Mesendoderm (in vitro differentiated cells): Measurements from ENCODE around the gene MGAT5.

Experiments used
- DNase-seq: peaks from one replicate; pipeline ENCODE4 v3.0.0; 2013
- H2AK5ac ChIP-seq: 2 replicates; pipeline ENCODE4 v1.6.1; 2013; ENCODE audit warnings: low read length, inconsistent platforms
- H2BK120ac ChIP-seq: 2 replicates; pipeline ENCODE4 v1.6.1; 2013; ENCODE audit warnings: low read depth, mild to moderate bottlenecking, low read length, moderate library complexity, mixed read lengths
- H2BK15ac ChIP-seq: replicated peaks from 2 replicates; pipeline ENCODE4 v1.6.1; 2013; ENCODE audit warnings: low read depth, mild to moderate bottlenecking, moderate library complexity
- H2BK5ac ChIP-seq: 2 replicates; pipeline ENCODE4 v1.6.1; 2013; ENCODE audit warnings: low read length, inconsistent platforms
- H3K18ac ChIP-seq: 2 replicates; pipeline ENCODE4 v1.6.1; 2013; ENCODE audit warnings: mild to moderate bottlenecking, low read length, mixed read lengths
- H3K23ac ChIP-seq: one replicate; pipeline ENCODE4 v1.6.1; 2013; ENCODE audit warnings: low read length
- H3K27ac ChIP-seq: 2 replicates; pipeline ENCODE4 v1.5.1; 2013; ENCODE audit warnings: low read depth, mild to moderate bottlenecking, inconsistent platforms, low read length, moderate library complexity
- H3K27me3 ChIP-seq: 2 replicates; pipeline ENCODE4 v1.6.1; 2013; ENCODE audit warnings: low read length, control low read depth, mild to moderate bottlenecking, inconsistent platforms; ENCODE audit not compliant: insufficient read depth, poor library complexity
- H3K36me3 ChIP-seq: 2 replicates; pipeline ENCODE4 v1.6.1; 2013; ENCODE audit warnings: low read length, inconsistent platforms; ENCODE audit not compliant: control insufficient read depth, insufficient read depth
- H3K4ac ChIP-seq: one replicate; pipeline ENCODE4 v1.6.1; 2013; ENCODE audit warnings: low read depth, mild to moderate bottlenecking, low read length, moderate library complexity
- H3K4me1 ChIP-seq: 2 replicates; pipeline ENCODE4 v1.6.1; 2013; ENCODE audit warnings: low read depth, low read length, inconsistent platforms; ENCODE audit not compliant: control insufficient read depth
- H3K4me2 ChIP-seq: 2 replicates; pipeline ENCODE4 v1.6.1; 2013; ENCODE audit warnings: low read length
- H3K4me3 ChIP-seq: 2 replicates; pipeline ENCODE4 v1.5.1; 2013; ENCODE audit warnings: mild to moderate bottlenecking, low read length
- H3K56ac ChIP-seq: one replicate; pipeline ENCODE4 v1.6.1; 2013; ENCODE audit warnings: low read length
- H3K79me1 ChIP-seq: 2 replicates; pipeline ENCODE4 v1.6.1; 2013; ENCODE audit warnings: low read length, inconsistent platforms
- H3K79me2 ChIP-seq: 2 replicates; pipeline ENCODE4 v1.6.1; 2013; ENCODE audit warnings: mild to moderate bottlenecking, low read length; ENCODE audit not compliant: control insufficient read depth, insufficient read depth
- H3K9ac ChIP-seq: 2 replicates; pipeline ENCODE4 v1.6.1; 2013; ENCODE audit warnings: low read length, inconsistent platforms
- H4K5ac ChIP-seq: one replicate; pipeline ENCODE4 v1.6.1; 2013; ENCODE audit warnings: low read length
- H4K8ac ChIP-seq: one replicate; pipeline ENCODE4 v1.6.1; 2013; ENCODE audit warnings: low read depth, mild to moderate bottlenecking, control low read depth, low read length, moderate library complexity
- WGBS: extraction: QIAGEN DNeasy Blood & Tissue Kit; methylation state at CpG from one replicate; pipeline ENCODE4 v1.1.7; 2013; ENCODE audit warnings: low lambda C conversion rate, missing lambda C conversion rate; ENCODE audit not compliant: insufficient coverage; ENCODE audit errors: extremely low coverage; 5-methylcytosine and 5-hydroxymethylcytosine counted together

Gene MGAT5

GRCh38 chr2:134407154-134407890 lies 153.4 kb downstream of the MGAT5 start:
- no peak overlapping the region for H3K23ac ChIP-seq
- no peak for DNase-seq
- H3K4me1 ChIP-seq, result peaks cover 2% of the 10 kb centered on the region
- no peaks in the 10 kb centered on the region for H3K27me3 ChIP-seq
- H4K8ac ChIP-seq, result no peak overlapping the region
- H3K27ac ChIP-seq, result no peak overlapping the region
- no peak overlapping the region for H3K9ac ChIP-seq
- WGBS, result no CpG with 5 or more reads among the region's 4 CpGs
- no peaks in the 10 kb centered on the region for H3K79me1 ChIP-seq
- H4K5ac ChIP-seq, result no peak overlapping the region
- no peak overlapping the region for H2BK15ac ChIP-seq
- H2AK5ac ChIP-seq, result no peak overlapping the region
- H2BK5ac ChIP-seq, result no peak overlapping the region
- no peak overlapping the region for H3K56ac ChIP-seq
- no peak overlapping the region for H2BK120ac ChIP-seq
- H3K36me3 ChIP-seq, result no peaks in the 10 kb centered on the region
- H3K79me2 ChIP-seq, result no peaks in the 10 kb centered on the region
- no peak overlapping the region for H3K18ac ChIP-seq
- no peak overlapping the region for H3K4me2 ChIP-seq
- no peak overlapping the region for H3K4ac ChIP-seq
- H3K4me3 ChIP-seq, result no peak overlapping the region

- H3K9ac ChIP-seq, result no peak overlapping the region
- no peak overlapping the region for H3K27ac ChIP-seq
- H3K79me1 ChIP-seq, result no peaks in the 10 kb centered on the region
- no peak overlapping the region for H4K5ac ChIP-seq
- no peak overlapping the region for H3K56ac ChIP-seq
- H2BK5ac ChIP-seq, result no peak overlapping the region
- H3K79me2 ChIP-seq, result no peaks in the 10 kb centered on the region
- no peaks in the 10 kb centered on the region for H3K27me3 ChIP-seq
- no peak overlapping the region for H3K18ac ChIP-seq
- no peak overlapping the region for H3K4me2 ChIP-seq
- DNase-seq, result no peak
- H3K36me3 ChIP-seq, result no peaks in the 10 kb centered on the region
- H4K8ac ChIP-seq, result no peak overlapping the region
- H3K4ac ChIP-seq, result no peak overlapping the region
- WGBS, result no CpG with 5 or more reads among the region's 3 CpGs
- no peak overlapping the region for H3K4me3 ChIP-seq
- H2BK120ac ChIP-seq, result no peak overlapping the region
- H2AK5ac ChIP-seq, result no peak overlapping the region
- H3K23ac ChIP-seq, result no peak overlapping the region
- no peak overlapping the region for H2BK15ac ChIP-seq
- H3K4me1 ChIP-seq, result peaks cover 2% of the 10 kb centered on the region
Measured at GRCh38 chr2:134408386-134408785, 154.5 kb downstream of the MGAT5 start.

DNA sequence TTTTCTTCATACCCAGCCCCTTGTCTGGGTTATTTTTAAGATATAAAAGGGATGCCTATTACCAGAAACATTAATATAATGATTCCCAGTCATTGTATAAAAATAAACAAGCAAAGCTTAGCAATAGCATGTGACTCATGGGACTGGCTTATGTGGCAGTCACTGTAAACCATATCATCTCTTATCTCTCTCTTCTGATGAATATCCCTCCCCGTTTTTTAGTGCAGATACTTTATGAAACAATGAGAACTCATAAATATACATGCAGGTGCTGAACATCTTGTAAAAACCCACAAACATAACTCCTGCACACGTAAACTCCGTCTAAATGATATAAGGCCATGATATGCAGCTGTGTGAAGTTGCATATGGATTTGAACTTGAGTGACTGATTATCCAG lies 154.9 kb downstream of the MGAT5 start:
- Histone ChIP-seq H4K8ac (no peak overlapping the region), H2BK15ac (no peak overlapping the region), H3K23ac (no peak overlapping the region), H2AK5ac (no peak overlapping the region), H3K79me1 (no peaks in the 10 kb centered on the region), H3K56ac (no peak overlapping the region), H3K27ac (no peak overlapping the region), H2BK120ac (no peak overlapping the region), H3K4me1 (peaks cover 2% of the 10 kb centered on the region), H3K27me3 (no peaks in the 10 kb centered on the region), H3K18ac (no peak overlapping the region), H3K4ac (no peak overlapping the region), H3K36me3 (no peaks in the 10 kb centered on the region), H2BK5ac (no peak overlapping the region), H3K4me2 (no peak overlapping the region), H4K5ac (no peak overlapping the region), H3K9ac (no peak overlapping the region), H3K79me2 (no peaks in the 10 kb centered on the region), H3K4me3 (no peak overlapping the region)
- no peak for DNase-seq
- no CpG with 5 or more reads among the region's 3 CpGs for WGBS

GRCh38 chr2:134410006-134410405 lies 156.1 kb downstream of the MGAT5 start:
- no peak overlapping the region for H3K4ac ChIP-seq
- H3K27ac ChIP-seq, result no peak overlapping the region
- no peaks in the 10 kb centered on the region for H3K36me3 ChIP-seq
- H3K18ac ChIP-seq, result no peak overlapping the region
- no peak overlapping the region for H3K23ac ChIP-seq
- no peak overlapping the region for H3K9ac ChIP-seq
- no peak overlapping the region for H2BK5ac ChIP-seq
- WGBS, result no CpG with 5 or more reads among the region's 2 CpGs
- no peak overlapping the region for H3K4me3 ChIP-seq
- no peak overlapping the region for H2AK5ac ChIP-seq
- H3K4me1 ChIP-seq, result peaks cover 2% of the 10 kb centered on the region
- no peak overlapping the region for H3K56ac ChIP-seq
- H3K4me2 ChIP-seq, result no peak overlapping the region
- H2BK15ac ChIP-seq, result no peak overlapping the region
- no peak overlapping the region for H4K5ac ChIP-seq
- no peak overlapping the region for H4K8ac ChIP-seq
- H3K27me3 ChIP-seq, result no peaks in the 10 kb centered on the region
- no peaks in the 10 kb centered on the region for H3K79me1 ChIP-seq
- no peak overlapping the region for H2BK120ac ChIP-seq
- no peak for DNase-seq
- H3K79me2 ChIP-seq, result no peaks in the 10 kb centered on the region

- no peak overlapping the region for H2AK5ac ChIP-seq
- peaks cover 2% of the 10 kb centered on the region for H3K4me1 ChIP-seq
- no peak overlapping the region for H2BK15ac ChIP-seq
- no peak overlapping the region for H2BK5ac ChIP-seq
- H3K23ac ChIP-seq, result no peak overlapping the region
- no peak overlapping the region for H3K4ac ChIP-seq
- no peak overlapping the region for H3K9ac ChIP-seq
- H4K8ac ChIP-seq, result no peak overlapping the region
- no peak overlapping the region for H4K5ac ChIP-seq
- DNase-seq, result no peak
- no peak overlapping the region for H3K18ac ChIP-seq
- H2BK120ac ChIP-seq, result no peak overlapping the region
- no peaks in the 10 kb centered on the region for H3K79me1 ChIP-seq
- H3K27ac ChIP-seq, result no peak overlapping the region
- no peaks in the 10 kb centered on the region for H3K27me3 ChIP-seq
- H3K56ac ChIP-seq, result no peak overlapping the region
- no CpG with 5 or more reads among the region's 5 CpGs for WGBS
- no peaks in the 10 kb centered on the region for H3K79me2 ChIP-seq
- no peak overlapping the region for H3K4me3 ChIP-seq
- no peak overlapping the region for H3K4me2 ChIP-seq
- H3K36me3 ChIP-seq, result no peaks in the 10 kb centered on the region
Measured at GRCh38 chr2:134410831-134411231, 157.0 kb downstream of the MGAT5 start.

GRCh38 chr2:134411279-134411827 lies 157.5 kb downstream of the MGAT5 start:
- Histone ChIP-seq H3K18ac (no peak overlapping the region), H2BK15ac (no peak overlapping the region), H3K36me3 (no peaks in the 10 kb centered on the region), H3K23ac (no peak overlapping the region), H4K5ac (no peak overlapping the region), H3K4me2 (no peak overlapping the region), H2BK5ac (no peak overlapping the region), H3K27me3 (no peaks in the 10 kb centered on the region), H3K79me2 (no peaks in the 10 kb centered on the region), H3K4ac (no peak overlapping the region), H3K27ac (no peak overlapping the region), H3K79me1 (no peaks in the 10 kb centered on the region), H3K4me3 (no peak overlapping the region), H4K8ac (no peak overlapping the region), H2AK5ac (no peak overlapping the region), H3K9ac (no peak overlapping the region), H2BK120ac (no peak overlapping the region), H3K4me1 (peaks cover 2% of the 10 kb centered on the region), H3K56ac (peak overlapping the region; percentile 64)
- DNase-seq, result no peak
- no CpG with 5 or more reads among the region's 6 CpGs for WGBS
